ENCODE results near the gene ANO2.
"Not testable (repeated sequence)": the region's sequence is repeated elsewhere in the genome, so short reads cannot be mapped to it uniquely, and the experiment has no call there.

Gene ANO2

DNA sequence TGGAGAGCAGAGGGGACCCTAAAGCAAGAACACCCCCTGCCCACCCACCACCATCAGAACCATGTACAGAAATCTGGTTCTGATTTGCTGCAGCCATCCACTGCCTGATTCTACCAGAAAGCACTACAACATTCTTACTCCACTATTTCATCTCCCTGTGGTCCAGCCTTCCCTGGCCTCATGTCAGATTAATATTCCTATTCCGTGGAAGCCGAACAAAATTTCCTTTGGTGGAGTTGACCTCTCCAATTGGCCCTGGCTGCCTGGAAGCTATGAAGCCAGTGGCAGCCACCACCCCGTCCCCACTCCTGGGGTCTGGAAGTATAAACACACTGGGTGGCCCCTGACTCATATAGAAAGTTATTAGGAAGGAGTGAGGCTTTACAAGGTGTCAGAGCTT is 60.2 kb downstream of the ANO2 start:
- DNase-seq: no peak

DNA sequence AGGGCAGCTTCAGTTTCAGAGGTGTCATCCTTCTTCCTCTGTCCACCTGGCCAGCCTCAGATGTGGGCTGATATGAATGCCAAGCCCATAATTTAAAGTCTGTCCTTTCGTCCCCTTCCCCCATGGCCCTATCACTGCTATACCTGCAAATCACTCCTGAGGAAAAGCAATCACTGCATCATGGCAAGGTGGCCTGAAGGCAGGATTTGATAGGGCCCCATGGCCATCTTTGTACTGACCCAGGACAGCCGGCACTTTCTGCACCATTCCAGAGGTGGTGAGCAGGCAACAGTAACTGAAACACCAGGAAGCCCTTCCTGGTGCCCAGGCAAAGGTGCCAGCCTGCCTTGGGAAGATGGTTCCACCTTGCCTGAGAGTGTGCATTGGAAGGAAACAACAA is 60.8 kb downstream of the ANO2 start:
- DNase-seq: no peak

DNA sequence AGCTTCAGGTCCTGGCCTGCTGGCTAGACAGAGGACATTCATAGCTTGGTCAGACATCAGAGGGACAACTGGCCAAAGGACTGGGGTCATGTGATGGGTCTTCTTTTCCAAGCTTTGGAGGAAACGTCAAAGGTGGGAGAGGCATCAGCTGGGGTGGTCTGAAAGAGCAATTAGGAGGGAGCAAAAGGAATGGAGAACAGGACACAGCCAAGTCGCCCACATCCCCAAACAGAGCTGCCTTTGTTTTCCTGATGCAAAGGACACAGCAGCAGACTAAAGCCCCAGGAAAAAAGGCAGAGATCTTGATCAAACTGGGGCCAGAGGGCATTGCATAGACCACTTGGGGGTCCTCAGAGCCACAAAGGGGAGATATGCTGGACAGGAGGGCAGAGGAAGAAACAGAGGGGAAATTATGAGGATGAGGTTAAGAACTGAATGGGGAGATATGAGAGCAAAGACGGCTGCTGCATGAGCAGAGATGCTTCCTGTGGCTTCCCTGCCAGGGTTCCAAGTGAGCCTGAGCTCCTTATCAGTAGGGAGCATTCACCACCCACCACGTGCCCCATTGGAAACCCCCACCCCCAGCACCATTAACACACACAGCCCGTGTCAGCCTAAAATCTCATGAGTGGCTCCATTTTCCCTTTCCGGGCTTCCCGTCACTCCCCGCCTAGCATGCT is 62.4 kb downstream of the ANO2 start:
- DNase-seq: no peak

DNA sequence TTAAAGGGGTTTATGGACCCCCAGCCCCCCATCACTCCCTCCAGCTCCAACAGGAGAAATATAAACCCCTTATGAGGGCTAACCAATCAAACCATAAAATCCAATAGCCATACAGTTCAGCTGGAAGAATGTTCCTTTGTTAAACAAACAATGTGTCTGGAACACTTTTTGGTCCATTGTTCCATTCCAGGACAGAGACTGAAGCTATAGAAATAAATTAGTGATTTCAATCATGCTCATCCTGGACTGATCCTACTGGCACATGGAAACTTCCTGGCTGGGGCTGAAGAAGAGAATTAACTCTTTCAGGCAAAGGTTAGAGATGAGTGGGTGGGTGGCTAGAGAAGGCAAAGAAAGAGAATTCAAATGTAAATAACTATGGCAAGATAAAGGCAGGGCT is 63.4 kb downstream of the ANO2 start:
- no peak for DNase-seq

DNA sequence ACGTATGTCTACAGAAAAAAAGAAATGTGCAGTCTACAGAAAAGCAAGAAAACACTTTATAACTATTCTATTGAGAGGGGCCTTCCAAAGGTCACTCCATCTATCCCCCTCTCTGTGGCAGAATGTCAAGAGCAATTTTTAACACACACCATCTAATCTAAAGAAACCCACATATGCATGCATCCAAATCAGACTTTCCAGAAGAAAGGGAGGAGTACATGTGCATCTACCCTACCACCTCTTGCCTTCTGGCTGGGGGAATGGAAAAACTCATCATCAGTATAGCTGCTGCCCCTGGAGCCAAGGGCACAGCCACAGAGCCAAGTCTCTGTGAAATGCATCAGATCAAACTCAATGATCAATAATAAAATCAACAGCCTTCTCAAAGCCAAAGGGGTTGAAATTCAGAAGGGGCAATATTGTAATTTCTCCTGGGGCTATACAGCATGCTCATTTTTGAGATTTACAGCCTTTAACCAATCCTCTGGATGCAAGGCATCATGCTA is 63.9 kb downstream of the ANO2 start:
- no peak for DNase-seq

DNA sequence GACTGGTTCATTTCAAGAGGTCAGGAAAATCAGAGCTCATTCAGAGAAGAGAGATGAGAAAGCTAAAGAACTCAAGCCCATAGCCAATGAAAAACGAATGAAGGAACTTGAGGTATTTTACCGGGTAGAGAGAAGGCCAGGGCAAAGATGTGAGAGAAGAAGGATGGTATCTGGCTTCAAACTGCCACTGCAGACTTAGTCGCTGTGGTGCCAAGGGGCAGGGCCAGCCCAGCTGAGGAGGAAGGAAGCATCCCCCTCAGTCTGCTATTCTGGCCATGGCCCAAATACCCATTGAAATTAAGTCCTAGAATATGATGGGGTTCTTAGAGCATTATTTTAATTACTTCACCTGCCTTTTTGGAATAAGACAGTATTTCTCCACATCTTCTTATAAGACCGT is 69.2 kb downstream of the ANO2 start:
- DNase-seq: no peak

DNA sequence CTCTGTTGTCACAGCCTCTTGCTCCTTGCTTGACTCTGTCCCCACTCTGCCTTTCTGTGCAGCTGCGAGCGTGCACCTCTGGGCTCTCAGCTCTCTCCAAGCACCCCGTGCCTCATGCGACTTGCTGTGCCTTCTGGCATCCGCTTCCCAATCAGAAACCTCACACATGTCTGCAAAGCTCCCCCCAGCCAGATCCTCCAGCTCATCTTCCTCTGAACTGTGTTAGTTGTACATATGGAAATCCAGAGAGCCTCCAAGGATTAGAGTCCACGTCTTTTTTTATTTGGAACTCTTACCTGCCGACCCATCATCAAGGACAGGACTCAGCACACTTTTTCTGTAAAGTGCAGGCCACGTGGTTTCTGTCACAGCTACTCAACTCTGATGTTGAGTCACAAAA is 70.5 kb downstream of the ANO2 start:
- no peak for DNase-seq

DNA sequence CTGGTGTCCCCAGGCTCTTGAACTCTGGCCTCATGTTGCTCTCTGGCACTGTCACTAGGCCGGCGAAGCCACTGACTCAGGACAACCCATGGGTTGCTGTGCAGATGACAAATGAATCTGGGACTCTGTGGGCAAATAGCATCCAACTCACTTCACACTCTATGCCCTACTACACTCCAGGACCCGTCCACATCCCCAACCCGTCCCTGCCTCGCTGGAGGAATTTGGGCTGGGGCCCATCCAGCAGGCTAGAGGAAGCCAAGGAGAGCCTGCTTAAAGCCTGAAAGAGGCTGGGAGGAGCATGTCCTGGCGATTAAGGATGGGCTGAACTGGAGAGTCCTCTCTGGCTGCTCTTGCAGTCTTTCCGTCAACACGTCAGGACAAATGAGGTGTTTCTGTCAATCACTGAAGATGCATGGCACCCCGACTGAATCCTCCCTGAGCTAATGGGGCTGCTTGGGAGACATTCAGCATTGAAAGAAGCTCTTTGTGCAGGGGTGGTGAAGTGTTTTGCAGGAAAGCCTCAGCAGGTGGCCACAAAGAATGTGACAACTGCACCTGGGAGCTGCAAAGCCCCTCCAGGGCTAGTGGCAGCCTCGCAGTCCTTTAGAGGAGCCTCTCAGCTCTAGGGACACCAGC is 71.7 kb downstream of the ANO2 start:
- no peak for DNase-seq

DNA sequence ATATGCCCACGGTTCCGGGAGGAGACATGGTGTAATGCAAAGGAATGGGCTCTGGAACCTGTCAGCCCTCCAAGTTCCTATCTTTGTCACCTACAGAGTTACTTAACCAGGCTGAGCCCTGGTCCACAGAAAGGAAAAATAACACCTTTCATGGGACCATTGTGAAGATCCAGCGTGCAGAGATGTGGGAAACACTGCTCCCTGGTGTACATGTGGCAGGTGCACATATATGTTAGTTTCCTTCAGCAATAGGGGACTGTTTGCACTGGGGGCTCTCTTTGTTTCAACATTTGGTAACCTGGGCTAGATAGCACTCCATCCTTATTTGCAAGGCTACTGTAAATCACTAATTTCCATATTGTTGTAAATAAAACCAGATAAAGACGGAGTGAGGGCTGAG is 72.3 kb downstream of the ANO2 start:
- DNase-seq: no peak

DNA sequence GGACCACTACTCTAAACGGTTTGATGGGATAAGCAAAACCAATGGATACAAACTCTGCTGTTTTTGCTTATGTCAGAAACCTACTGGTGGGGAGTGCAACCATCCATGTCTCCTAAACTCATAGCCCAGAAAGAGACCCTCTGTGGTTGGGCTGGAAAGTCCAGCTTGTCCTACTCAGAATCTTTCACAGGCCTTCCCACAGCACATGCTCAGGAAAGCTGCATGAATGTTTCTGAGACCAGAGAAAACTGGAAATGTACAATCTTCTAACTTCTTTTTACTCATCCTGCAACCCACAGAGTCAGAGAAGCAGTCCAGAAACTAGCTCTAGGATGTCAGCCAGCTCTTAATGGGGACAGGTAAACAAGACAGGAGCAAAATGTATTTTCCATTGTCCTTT is 73.3 kb downstream of the ANO2 start:
- no peak for DNase-seq

DNA sequence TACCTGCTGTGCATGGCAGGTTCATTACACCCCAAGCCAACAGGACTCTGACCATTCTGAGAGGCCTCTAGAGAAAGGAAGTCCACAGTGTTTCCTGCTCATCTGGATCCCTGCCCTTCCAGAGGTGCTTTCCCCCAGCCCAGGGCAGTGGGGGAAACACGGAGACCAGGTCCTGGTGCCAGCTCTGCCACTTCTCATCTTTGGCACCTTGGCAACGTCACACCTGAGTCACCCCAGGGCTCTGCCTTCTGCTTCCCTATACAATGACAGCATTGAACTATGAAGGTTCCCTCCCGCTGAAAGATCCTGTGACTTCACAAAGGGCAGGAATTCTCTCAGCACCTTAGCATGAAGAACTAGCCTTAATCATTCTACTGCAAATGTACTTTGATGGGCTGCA is 74.9 kb downstream of the ANO2 start:
- DNase-seq: no peak

DNA sequence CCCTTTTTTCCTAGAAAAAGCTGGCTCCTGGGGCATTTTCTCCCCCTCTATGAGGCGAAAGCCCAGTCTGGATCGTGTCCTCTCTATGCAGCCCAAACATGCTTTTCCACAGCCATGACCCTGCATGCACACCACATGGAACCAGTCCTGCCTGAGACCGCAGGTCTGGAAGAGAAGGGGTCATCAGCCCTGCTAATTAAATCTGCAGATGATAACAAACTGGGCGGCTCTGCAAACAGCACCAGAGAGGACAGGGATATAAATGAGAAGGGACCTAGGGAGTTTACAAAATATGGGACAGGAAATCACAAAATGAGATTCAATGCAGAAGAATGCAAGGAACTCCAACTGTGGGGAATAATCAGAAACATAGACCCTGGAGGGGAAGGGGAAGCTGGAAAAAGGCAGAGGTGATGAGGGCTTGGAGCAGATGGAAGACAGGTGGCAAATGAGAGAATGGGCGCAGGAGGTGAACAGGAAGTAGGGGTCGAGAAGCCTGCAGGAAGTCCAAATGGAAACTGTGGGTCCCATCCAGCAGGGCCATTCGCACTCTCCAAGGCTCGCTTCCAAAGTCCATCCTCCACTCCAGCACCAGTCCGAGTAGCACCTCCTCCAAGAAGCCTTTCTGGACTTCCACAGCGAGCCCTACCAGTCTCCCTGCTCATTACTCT is 76.3 kb downstream of the ANO2 start:
- no peak for DNase-seq

DNA sequence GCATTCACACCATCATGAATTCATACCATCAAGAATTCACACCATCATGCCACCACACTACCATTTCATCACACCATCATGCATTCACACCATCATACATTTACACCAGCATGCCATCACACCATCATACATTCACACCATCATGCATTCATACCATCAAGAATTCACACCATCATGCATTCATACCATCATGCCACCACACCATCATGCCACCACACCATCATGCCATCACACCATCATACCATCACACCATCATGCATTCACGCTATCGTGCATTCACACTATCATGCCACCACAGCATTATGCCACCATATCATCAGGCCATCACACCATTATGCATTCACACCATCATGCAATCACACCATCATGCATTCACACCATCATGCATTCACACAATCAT is 79.7 kb downstream of the ANO2 start:
- no peak for DNase-seq

DNA sequence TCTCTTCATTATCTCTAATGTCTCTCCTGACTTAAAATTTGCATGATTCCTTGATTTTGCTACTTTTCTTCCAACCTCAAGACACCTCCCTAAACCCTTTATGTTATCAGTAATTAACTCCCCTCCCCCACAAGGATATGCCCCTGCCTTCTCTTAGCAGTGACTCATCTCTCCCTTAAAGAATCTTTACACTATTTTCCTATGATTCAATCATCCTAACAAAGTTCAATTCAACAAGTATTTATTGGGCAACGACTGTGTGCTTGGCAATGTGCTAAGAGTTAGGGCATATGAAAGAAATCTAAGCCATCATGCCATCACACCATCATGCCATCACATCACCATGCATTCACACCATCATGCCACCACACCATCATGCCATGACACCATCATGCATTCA is 80.1 kb downstream of the ANO2 start:
- no peak for DNase-seq

DNA sequence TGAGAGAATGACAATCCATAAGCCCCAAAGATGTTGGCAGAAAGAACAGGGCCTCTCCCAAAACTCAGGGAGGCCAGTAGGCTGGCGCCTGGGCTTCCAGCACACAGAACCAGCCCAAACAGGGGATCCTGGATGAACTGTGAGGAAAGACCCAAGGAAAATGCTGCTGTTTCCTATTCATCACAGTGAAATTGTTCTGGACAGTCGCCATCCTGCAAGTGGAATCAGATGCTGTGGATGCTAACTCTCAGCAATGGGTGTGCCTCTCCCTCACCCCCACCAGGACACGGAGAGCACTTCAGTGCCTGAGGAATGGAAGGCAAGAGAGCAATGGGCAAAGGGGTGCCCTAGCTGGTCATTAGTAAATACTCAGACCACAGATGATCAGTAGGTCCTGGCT is 80.8 kb downstream of the ANO2 start:
- DNase-seq: no peak

DNA sequence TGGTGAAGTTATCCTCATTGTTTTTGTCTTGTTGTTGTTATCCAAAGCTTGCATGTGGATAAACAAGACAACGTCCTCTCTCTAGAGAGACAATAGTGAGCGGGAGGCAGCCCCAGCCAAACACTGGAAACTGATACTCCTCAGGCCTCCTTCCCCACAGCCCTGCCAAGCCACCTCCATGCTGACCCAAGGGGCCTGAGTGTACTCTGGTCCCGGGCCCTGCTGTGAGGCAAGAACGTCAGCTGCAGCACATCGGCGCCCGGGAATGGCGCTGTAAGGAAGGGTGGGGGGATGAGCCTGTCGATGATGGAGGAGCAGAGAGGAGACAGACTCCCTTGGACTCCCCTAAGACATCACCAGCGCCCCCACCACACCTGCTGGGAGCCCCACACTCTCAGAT is 83.6 kb downstream of the ANO2 start:
- no peak for DNase-seq

DNA sequence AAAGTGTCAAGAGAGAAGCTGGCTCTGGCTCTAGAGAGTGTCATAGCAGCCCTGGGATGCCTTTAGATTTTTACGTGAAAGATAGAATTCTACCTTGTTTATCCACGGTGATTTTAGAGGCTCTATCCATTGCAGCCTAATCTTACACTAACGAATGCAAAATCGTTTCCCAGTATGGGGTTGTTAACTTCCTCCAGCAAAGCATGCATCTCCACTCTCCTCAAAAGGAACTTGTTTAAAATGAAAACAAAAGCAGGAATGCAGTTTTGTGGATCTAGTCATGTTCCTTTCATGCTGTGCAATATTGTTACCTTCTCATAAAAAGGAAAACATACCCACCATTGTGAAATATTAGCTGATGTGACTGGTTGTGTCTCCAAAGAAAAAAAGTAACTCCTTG is 88.4 kb downstream of the ANO2 start:
- no peak for DNase-seq

DNA sequence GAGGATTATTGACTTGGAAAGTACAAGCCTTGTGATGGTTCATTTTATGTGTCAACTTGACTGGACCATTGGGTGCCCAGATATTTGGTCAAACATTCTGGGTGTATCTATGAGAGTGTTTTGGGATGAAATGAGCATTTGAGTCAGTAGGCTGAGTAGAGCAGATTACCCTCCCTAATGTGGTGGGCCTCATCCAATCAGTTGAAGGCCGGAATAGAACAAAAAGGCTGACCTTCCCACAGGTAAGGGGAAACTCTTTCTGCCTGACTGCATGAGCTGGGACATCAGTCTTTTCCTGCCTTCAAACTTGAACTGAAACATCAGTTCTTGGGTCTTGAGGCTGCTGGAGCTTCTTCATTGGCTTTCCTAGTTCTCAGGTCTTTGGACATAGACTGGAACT is 98.1 kb downstream of the ANO2 start:
- no peak for DNase-seq

DNA sequence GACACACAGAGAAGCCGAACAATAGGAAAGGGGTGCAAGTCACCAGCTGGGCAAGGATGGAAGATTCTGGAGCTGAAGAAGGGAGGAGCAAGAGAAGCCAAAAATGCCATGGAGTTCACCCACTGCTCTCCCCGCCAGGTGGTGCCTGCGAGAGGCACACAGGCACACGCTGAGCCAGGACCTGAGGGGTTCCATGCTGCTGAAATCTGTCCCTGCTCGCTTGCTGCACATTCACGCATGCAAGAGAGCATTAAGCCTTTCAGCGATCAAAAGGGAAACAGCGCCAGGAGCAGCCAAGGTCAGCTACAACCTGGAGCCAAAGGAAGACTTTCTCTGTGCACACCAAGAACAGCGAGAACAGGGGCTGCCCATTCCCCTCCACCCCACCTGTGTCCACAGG is 104.1 kb downstream of the ANO2 start:
- no peak for DNase-seq

DNA sequence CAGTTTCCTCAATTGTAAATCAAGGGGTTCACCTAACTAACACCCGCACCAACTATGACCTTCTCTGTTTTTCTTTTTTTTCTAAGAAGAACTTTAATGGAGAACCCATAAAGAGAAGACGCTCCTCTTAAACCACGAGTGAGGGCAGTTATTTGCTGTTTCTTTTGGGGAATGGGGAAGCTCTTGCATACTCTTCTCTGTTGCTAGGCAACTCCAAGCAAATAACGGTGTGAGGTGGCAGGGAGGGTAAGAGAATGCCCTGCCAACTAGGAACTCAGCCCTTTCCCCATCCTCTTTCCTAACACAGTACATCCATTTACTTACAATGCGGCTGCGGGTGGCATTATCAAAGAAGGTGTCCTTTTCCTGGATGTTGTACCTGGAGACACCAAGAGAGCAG is 114.9 kb downstream of the ANO2 start:
- no peak for DNase-seq

DNA sequence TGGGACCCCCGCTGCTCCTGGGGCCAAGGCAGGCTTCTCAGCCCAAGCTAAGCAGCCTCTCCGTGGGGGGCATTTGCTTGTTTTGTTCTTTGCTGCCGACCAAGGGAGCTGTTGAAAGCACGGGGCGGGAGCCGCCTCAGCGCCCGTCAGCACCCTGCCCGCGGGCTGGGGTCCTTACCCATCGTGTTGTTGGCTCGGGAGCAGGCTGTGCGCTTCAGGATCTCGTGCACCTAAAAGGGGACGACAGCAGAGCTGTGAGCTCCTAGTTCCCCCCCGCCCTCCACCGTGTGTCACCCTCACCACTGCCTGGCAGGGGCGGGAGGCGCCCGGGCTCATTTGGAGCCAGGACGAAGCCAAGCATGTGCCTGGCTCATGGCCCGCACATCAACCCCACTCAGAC is 117.5 kb downstream of the ANO2 start:
- DNase-seq: no peak

DNA sequence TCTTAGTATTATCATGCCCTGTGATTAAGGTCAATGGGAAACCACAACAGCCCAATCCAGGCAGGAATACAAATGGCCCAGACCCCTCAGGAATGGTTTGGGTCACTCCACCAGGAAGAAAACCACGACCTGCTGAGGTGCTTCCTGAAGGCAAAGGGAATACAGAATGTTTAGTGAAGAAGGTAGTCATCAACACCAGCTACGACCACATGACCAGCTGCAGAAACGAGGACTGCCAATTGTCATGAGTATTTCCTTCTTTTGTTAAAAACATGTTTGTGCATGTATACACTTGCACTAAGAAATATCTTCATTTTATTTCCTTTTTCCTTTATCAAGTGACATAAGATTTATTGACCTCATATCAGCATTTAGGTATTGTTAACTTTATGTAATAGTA is 119.3 kb downstream of the ANO2 start:
- not testable (repeated sequence) for DNase-seq

DNA sequence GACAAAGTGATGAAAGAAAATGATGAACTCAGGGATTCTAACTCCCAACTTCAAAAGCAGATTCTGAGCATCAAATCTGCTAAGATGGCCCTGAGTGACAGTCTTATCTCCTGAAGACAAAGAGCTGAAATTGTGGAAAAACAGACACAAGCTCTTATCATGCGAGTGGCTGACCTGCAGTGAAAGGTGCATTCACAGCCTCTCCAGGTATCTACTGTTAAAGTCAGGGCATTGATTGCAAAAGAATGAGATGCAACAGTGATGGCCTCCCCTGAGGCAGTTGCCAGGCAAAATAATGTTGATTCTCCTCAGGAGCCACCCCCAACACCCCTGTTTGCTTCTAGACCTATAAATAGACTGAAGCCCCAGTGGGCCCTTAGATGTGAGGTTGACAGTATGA is 126.2 kb downstream of the ANO2 start:
- DNase-seq: not testable (repeated sequence)

DNA sequence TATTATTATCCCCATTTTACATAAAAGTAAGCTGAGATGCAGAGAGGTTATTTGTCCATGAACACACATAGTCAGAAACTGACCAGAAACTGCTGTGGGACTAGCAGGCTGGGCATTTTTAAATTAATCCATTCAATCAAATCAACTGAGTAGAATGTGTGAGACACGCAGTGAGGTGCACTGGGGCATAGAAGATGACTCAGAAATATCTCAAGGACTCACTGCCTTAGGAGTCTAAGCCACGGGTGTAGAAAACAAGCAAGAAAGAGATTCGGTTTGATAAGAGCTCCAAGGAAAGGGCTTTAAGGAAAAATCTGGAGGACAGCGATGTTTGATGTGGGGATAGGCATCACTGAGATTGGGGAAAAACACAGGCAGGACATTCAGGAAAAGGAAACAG is 127.8 kb downstream of the ANO2 start:
- DNase-seq: no peak

DNA sequence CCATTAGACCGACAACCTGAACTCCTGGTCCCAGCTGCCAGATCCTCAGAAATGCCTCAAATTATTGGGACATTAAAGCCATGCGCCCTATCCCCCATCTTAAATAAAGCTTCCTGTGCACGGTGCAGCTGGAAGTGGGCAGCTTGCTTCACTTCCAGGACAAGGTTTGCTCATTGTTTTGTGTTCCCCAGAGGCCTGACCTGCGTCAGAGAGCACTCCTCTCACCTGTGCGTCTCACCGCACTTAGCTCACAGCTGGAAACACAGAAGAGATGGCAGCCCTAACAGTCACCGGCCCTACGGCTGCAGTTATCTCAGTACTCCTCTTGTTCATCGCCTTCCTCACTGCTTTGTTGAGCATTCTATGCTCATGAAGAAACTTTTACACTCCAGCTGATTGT is 135.5 kb downstream of the ANO2 start:
- DNase-seq: no peak

Measured in stimulated activated CD8-positive, alpha-beta memory T cell treated with anti-CD3 and anti-CD28 coated beads, Interleukin-4, amount 100 ng/mL, for 48 hours (primary cell).